GM23338 (cell line): ENCODE measurements around the gene ITPR2.

Source experiments
- CTCF ChIP-seq, 2 experiments: fragments of 200-600 bp in 1 of 2; sonication (generic) in 1 of 2; conservative IDR thresholded peaks; 2 replicates each; pipeline versions ENCODE4 v1.5.1 to v1.6.1; 2016 to 2017; ENCODE audit warnings: antibody characterized with exemption in 2 of 2, low read depth in 2 of 2, mild to moderate bottlenecking in 2 of 2, moderate library complexity in 1 of 2
- JUNB ChIP-seq: IDR thresholded peaks from one replicate; pipeline ENCODE4 v1.6.1; 2016; ENCODE audit warnings: antibody characterized with exemption; ENCODE audit not compliant: unreplicated experiment
- POLR2AphosphoS5 ChIP-seq: IDR thresholded peaks from 2 replicates; pipeline ENCODE4 v1.6.1; 2016; ENCODE audit warnings: antibody characterized with exemption, low read depth
- STAT1 ChIP-seq: IDR thresholded peaks from one replicate; pipeline ENCODE4 v1.6.1; 2016; ENCODE audit warnings: antibody characterized with exemption; ENCODE audit not compliant: unreplicated experiment

- no peak for TF ChIP-seq CTCF (conservative IDR thresholded peaks at IDR 0.05; ENCODE audit: low read depth in 2 of 2)
- TF ChIP-seq POLR2AphosphoS5: no peak
- TF ChIP-seq JUNB: no peak
- no peak for TF ChIP-seq STAT1
Measured at GRCh38 chr12:26346736-26347135, 486.3 kb downstream of the ITPR2 start.
